ENCODE measurements around the gene AGAP9. TPM values are rescaled to one million over a fixed set of nuclear protein-coding genes. Genes with fewer than 3 reads are reported as not detected.
"Not testable (repeated sequence)": the region's sequence is repeated elsewhere in the genome, so short reads cannot be mapped to it uniquely, and the experiment has no call there.

The AGAP9 gene
- total RNA-seq, 2 donors from 2014 or later = 2.9 to 4.8 TPM

GRCh38 chr10:47456079-47456785 lies 67.2 kb downstream of the AGAP9 start:
- Mint-ChIP-seq H3K27ac (no peak overlapping the region), H3K27me3 (peaks cover 15% of the 10 kb centered on the region), H3K4me3 (no peak overlapping the region), H3K36me3 (ENCODE audit: low read depth) (no peaks in the 10 kb centered on the region), H3K4me1 (no peaks in the 10 kb centered on the region), H3K9me3 (no peaks in the 10 kb centered on the region)
- no peak for ATAC-seq (replicated peaks)

- H3K36me3 Mint-ChIP-seq (ENCODE audit: low read depth); ATAC-seq (replicated peaks); H3K27ac Mint-ChIP-seq; H3K4me1 Mint-ChIP-seq; H3K9me3 Mint-ChIP-seq; H3K4me3 Mint-ChIP-seq: not testable (repeated sequence)
- H3K27me3 Mint-ChIP-seq = peaks cover 15% of the 10 kb centered on the region
These were observed 67.9 kb downstream of the AGAP9 start for GRCh38 chr10:47455350-47456078.

GRCh38 chr10:47454780-47455058 lies 68.7 kb downstream of the AGAP9 start:
- H3K4me3 Mint-ChIP-seq = no peak overlapping the region
- no peak overlapping the region for H3K27ac Mint-ChIP-seq
- H3K36me3 Mint-ChIP-seq (ENCODE audit: low read depth) = no peaks in the 10 kb centered on the region
- no peaks in the 10 kb centered on the region for H3K4me1 Mint-ChIP-seq
- no peak for ATAC-seq (replicated peaks)
- H3K9me3 Mint-ChIP-seq = no peaks in the 10 kb centered on the region
- H3K27me3 Mint-ChIP-seq = peaks cover 15% of the 10 kb centered on the region

GRCh38 chr10:47454008-47454779 lies 69.2 kb downstream of the AGAP9 start:
- no peak for ATAC-seq (replicated peaks)
- peaks cover 15% of the 10 kb centered on the region for H3K27me3 Mint-ChIP-seq
- H3K9me3 Mint-ChIP-seq = no peaks in the 10 kb centered on the region
- no peaks in the 10 kb centered on the region for H3K4me1 Mint-ChIP-seq
- no peaks in the 10 kb centered on the region for H3K36me3 Mint-ChIP-seq (ENCODE audit: low read depth)
- H3K4me3 Mint-ChIP-seq = no peak overlapping the region
- H3K27ac Mint-ChIP-seq = no peak overlapping the region

GRCh38 chr10:47453141-47454007 lies 70.1 kb downstream of the AGAP9 start:
- Mint-ChIP-seq H3K27ac (no peak overlapping the region), H3K27me3 (peaks cover 18% of the 10 kb centered on the region)
- ATAC-seq (replicated peaks) = no peak

GRCh38 chr10:47452495-47453140 lies 70.8 kb downstream of the AGAP9 start:
- Mint-ChIP-seq H3K27ac (no peak overlapping the region), H3K9me3 (no peaks in the 10 kb centered on the region), H3K4me3 (no peak overlapping the region), H3K36me3 (ENCODE audit: low read depth) (no peaks in the 10 kb centered on the region), H3K4me1 (no peaks in the 10 kb centered on the region), H3K27me3 (peaks cover 22% of the 10 kb centered on the region)
- ATAC-seq (replicated peaks) = no peak

More at GRCh38 chr10:47453141-47454007, 70.1 kb downstream of the AGAP9 start:
- no peak overlapping the region for H3K4me3 Mint-ChIP-seq
- no peaks in the 10 kb centered on the region for H3K36me3 Mint-ChIP-seq (ENCODE audit: low read depth)
- H3K9me3 Mint-ChIP-seq = no peaks in the 10 kb centered on the region
- no peaks in the 10 kb centered on the region for H3K4me1 Mint-ChIP-seq

- no peak overlapping the region for H3K27ac Mint-ChIP-seq
- no peaks in the 10 kb centered on the region for H3K9me3 Mint-ChIP-seq
- no peak for ATAC-seq (replicated peaks)
- H3K4me1 Mint-ChIP-seq = no peaks in the 10 kb centered on the region
- H3K36me3 Mint-ChIP-seq (ENCODE audit: low read depth) = no peaks in the 10 kb centered on the region
- H3K27me3 Mint-ChIP-seq = peaks cover 22% of the 10 kb centered on the region
- no peak overlapping the region for H3K4me3 Mint-ChIP-seq
These were observed 71.4 kb downstream of the AGAP9 start for GRCh38 chr10:47451998-47452494.

Other genes with a start within 250 kb of the AGAP9 start
- gene GDF10, start 223.4 kb downstream of the AGAP9 start, total RNA-seq = under 1 TPM in 1 of 2 donors, not detected in 1; 0.45 TPM
- not detected for gene GDF2, start 201.2 kb downstream of the AGAP9 start, total RNA-seq
- not detected for gene RBP3, start 175.3 kb downstream of the AGAP9 start, total RNA-seq
- under 1 TPM; 0.08 to 0.11 TPM for gene ZNF488, start 139.3 kb downstream of the AGAP9 start, total RNA-seq
- gene ANXA8, start 39.5 kb downstream of the AGAP9 start, total RNA-seq = not detected
- gene FAM25G, start 31.9 kb downstream of the AGAP9 start, total RNA-seq = not detected
- under 1 TPM; 0.11 to 0.37 TPM for gene SYT15B, start 240.0 kb upstream of the AGAP9 start, total RNA-seq

Data from activated T-helper 17 cell treated with anti-CD3 and anti-CD28 coated beads, Interleukin-2, amount 50 U/mL, for 72 hours (primary cell).